COLO668 (cell line): Measurements from ENCODE around the gene COBL.

ENCODE experiments used
- DNase-seq: peaks from one replicate; lab custom pipeline; 2025; ENCODE audit not compliant: unreplicated experiment; lab: John Stamatoyannopoulos, UW

The COBL gene

DNA sequence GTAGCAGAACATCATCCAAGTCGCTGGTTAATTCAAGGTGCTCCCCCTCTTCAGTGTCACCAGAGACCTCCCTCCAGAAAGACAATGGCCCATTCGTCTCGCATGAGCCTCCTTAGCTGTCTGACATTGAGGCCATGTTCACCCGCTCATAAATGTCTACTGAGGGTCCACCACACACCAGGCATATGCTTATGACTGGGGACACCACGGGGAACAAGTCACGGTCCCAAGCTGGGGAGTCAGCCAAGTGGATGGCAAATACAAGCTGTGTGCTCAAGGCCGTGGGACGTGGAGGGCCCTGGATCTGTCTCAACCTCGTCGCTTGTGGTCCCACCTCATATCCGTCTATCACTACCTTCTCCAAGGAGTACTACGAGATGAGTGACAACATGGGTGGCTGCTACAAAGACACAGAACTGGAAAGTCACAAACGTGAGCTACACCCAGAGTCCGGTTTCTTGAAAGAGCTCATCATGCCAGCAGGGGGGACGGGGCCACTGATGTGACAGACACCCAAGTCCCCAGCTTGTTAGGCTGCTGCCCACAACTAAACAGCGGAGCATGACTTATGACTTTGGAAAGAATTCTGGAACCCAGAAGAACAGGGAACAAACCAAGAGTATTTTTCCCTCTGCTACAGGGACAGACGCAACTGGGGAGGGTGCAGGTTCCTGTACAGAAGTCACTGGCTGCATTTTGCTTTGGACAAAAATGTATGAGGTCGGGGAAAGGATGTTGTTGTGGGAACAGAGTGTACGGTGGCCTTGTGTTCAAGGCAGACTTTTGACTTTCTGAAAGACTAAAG is 189.6 kb downstream of the COBL start:
- DNase-seq: no peak

- no peak for DNase-seq
Observed at GRCh38 chr7:51126324-51126723, 190.3 kb downstream of the COBL start.

GRCh38 chr7:51124321-51124720 is 192.3 kb downstream of the COBL start:
- no peak for DNase-seq

GRCh38 chr7:51123322-51124019 is 193.1 kb downstream of the COBL start:
- no peak for DNase-seq

- no peak for DNase-seq
Observed at GRCh38 chr7:51121931-51122425, 194.6 kb downstream of the COBL start.

DNA sequence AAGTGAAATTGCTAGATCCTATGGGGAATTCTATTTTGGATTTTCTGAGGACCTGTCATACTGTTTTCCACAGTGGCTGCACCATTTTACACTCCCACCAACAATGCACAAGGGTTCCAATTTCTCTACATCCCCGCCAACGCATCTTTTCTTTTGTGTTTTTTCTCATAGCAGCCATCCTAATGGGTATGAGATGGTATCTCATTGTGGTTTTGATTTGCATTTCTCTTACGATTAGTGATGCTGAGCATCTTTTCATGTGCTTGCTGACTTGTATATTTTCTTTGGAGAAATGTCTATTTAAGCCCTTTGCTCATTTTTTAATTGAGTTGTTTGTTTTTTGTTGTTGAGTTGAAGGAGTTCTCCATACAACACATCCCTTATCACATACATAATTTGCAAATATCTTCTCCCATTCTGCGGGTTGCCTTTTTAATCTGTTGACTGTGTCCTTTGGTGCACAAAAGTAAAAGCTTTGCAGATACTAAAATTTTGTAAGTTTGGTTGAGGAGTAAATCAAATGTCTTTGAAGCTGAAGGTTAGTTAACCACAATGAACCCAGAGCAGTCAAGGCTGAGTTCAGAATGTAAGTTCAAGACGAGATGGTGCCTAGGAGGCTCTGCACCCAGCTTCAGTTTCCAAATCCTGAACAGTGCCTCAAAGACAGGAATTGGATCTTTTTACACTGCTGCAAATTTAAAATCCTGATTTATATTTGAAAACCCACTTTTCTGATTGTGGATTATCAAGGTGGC is 195.4 kb downstream of the COBL start:
- no peak for DNase-seq

GRCh38 chr7:51118628-51119027 is 198.0 kb downstream of the COBL start:
- DNase-seq: no peak

DNA sequence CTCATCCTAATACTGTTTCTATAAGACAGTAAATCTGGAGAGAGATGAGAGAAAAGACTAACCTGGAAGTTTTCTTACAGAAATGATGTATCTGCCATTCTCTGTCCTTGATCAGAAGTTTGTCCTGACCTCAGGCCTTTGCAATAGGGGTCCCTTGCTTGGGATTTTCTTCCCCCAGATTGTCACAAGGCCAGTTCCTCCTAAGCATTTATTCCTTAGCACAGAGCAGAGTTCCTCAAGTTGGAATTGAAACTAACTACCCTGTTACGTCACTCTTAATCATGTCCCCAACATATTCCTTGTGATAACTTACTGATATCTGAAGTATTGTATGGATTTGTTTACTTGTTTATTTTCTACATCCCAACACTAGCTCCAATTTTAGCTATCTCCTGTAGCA is 202.1 kb downstream of the COBL start:
- DNase-seq: no peak

- no peak for DNase-seq
Observed at GRCh38 chr7:51113962-51114361, 202.6 kb downstream of the COBL start.

DNA sequence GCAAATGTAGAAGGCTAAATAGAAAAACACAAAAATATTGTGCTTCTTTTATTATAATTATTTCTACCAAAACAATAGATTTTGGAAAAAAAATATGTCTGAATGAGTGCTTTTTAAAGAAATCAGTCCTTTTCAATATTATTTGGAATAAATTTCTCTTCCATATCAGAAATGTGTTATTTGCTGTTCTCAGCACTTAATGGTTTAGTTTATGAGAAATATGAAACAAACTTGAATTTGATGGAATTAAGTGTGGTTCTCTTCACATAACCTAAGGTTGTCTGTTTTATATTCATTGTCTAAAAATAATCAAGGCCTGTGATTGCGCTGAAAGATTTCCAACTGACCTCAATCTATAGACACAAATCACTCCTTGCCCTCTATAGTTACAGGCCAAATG is 203.0 kb downstream of the COBL start:
- DNase-seq: no peak

GRCh38 chr7:51111241-51111940 is 205.2 kb downstream of the COBL start:
- no peak for DNase-seq

- no peak for DNase-seq
Observed at GRCh38 chr7:51108134-51108533, 208.5 kb downstream of the COBL start.

DNA sequence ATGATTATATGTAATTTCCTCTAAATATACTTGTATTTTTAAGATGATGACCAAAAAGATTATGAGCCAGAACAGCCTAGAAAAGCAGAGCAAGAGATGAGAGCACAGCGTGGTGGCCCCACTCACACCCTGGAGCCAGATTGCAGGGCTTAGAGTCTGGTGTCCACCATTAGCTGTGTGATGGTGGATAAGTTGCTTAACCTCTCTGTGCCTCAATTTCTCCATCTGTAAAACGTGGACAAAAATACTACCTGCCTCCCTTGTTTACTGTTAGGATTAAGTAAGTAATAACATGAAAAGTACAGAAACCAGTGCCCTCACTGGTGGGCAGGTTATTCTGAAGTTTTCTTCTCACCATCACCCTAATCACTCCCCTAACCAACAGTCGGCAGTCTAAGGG is 212.3 kb downstream of the COBL start:
- DNase-seq: no peak

- no peak for DNase-seq
Observed at GRCh38 chr7:51103718-51104117, 212.9 kb downstream of the COBL start.

- DNase-seq: no peak
Observed at GRCh38 chr7:51102828-51103227, 213.8 kb downstream of the COBL start.

- DNase-seq: no peak
Observed at GRCh38 chr7:51101111-51101757, 215.4 kb downstream of the COBL start.

GRCh38 chr7:51090411-51090810 is 226.2 kb downstream of the COBL start:
- no peak for DNase-seq

GRCh38 chr7:51085034-51085692 is 231.4 kb downstream of the COBL start:
- no peak for DNase-seq

GRCh38 chr7:51084121-51084520 is 232.5 kb downstream of the COBL start:
- no peak for DNase-seq

DNA sequence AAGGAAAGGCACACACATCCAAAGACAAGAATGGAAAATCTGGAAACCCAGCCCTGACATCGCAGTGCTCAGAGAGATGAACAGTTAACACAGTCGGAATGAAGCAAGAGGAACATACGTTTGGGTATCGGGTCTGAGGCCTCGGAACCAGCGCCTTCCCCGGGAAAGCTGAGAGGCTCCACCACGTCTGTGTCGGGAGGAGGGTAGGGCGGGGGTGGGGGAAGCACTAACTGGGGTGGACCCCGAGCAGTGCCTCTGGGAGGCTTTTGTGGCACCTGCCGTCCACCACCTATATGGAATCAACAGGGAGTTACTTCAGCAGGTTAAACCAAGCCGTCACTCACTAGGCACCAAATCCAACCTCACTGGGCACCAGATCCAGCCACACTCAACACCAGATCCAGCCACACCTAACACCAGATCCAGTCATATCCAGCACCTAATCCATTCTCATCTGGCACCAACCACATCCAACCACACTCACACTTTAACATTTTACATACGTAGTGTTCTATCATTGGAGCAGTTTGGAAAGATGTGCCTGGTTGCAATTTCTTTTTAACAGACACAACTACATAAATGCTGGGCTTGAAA is 233.6 kb downstream of the COBL start:
- no peak for DNase-seq
